Skin epidermis (tissue), 12 donors: ENCODE measurements around the gene ZNF761.
"Not testable (repeated sequence)": the region's sequence is repeated elsewhere in the genome, so short reads cannot be mapped to it uniquely, and the experiment has no call there.

ENCODE experiments used
- H3K27ac ChIP-seq, 21 experiments: fragments of 200-600 bp; sonication (generic) in 11 of 21; one replicate each; pipeline ENCODE4 v1.5.0; 2020; ENCODE audit warnings: mild to moderate bottlenecking in 3 of 21, inconsistent platforms in 2 of 21, moderate library complexity in 2 of 21
- H3K4me3 ChIP-seq, 7 experiments: fragments of 200-600 bp; sonication (generic) in 2 of 7; one replicate each; pipeline ENCODE4 v1.5.0; 2020; ENCODE audit warnings: inconsistent platforms in 2 of 7, mild to moderate bottlenecking in 2 of 7, moderate library complexity in 1 of 7

Gene ZNF761

DNA sequence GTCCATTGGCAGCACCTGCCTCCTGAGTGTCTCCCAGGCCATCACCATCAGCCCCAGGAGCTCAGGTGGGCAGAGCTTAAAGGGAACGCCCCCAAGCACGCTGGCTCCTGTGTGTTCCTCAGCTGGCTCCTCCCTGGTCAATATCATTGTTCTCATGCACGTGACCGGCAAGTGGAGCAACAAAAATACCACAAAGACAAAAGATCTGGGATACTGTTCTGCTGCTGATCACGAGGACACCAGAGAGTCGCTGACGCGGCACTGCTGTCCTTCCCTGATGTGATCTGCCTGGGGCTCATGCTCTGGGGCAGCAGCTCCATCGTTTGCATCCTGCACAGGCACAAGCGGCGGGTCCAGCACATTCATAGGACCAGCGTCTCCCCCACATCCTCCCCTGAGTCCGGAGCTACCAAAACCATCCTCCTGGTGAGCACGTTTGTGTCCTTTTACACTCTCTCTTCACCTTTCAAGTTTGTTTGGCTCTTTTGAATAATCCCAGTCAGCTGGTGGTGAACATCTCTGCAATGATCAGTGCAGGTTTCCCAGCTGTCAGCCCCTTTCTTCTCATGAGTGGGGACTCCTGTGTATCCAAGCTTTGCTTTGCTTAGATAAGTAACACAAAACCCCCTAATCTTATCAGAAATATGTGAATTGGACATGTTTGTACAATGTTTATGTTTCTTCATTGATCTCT is 72.0 kb downstream of the ZNF761 start:
- not testable (repeated sequence) for H3K4me3 ChIP-seq

DNA sequence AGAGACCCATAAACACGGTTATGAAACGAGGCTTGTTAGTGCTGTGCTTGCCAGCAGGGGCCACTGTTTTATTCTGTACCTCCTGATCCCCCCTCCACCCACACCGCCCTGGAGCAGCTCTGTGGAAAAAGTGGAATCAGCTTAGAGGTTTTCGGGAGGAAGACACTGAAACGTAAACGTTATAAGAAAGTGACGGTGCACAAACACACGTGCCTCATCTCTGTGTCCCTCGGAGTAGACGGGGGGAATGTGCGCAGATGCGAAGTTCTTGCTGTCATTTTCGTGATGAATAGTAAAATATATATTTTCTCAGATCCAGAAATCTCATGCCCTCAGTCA is 72.5 kb downstream of the ZNF761 start:
- not testable (repeated sequence) for H3K27ac ChIP-seq, H3K4me3 ChIP-seq

More for the DNA sequence above, 72.0 kb downstream of the ZNF761 start:
- not testable (repeated sequence) for H3K27ac ChIP-seq

DNA sequence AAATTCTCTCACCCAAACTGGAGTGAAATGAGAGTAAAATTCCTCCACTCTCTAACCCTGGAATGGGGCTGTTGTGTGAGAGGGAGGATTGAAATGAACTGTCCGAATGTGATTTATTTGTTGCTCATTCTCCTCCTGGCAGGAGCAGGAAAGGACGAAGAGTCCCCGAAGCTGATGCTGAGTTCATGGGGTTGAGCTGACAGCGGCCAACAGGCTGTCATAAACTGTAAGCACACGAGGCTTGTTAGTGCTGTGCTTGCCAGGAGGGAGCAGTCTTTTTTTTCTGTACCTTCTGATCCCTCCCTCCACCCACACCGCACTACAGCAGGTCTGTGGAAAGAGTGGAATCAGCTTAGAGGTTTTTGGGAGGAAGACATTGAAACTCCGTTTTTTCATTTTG is 73.1 kb downstream of the ZNF761 start:
- Histone ChIP-seq H3K4me3 (no peak overlapping the region), H3K27ac (no peak overlapping the region)

DNA sequence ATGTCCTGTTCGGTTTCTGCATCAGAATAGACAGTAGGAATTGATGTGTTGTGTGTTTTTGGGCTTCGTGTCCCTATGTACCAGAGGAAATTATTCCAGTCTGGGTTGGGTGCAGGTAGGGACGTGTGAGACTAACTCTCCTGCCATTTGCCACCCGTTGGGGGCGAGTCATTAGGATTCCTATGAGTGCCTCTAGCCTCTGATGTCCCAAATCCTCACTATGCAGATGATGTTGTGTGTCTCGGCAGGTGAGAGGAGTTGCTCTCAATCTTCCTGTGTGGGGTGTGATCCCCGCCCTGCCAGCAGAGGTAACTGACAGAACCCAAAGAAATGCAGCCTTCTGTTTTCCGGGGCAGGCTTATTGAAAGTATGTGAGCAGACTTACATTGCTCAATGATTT is 74.9 kb downstream of the ZNF761 start:
- Histone ChIP-seq H3K4me3 (no peak overlapping the region), H3K27ac (no peak overlapping the region)
